OCI-LY3 (cell line): ENCODE measurements around the gene UBE2L3.
A peak's percentile ranks its signal among the peaks of the same experiment; 100 is the strongest.

Experiments used
- EZH2phosphoT487 ChIP-seq: fragments of 200-600 bp; shearing (Covaris generic); IDR thresholded peaks from 2 replicates; pipeline ENCODE4 v1.6.1; 2018; ENCODE audit warnings: antibody characterized with exemption, mixed run types, low read depth
- TF ChIP-seq, protein P1 (sequence below): fragments of 200-600, 300-600 bp; sonication (generic); IDR thresholded peaks from 2 replicates; pipeline ENCODE4 v1.5.1; 2014; ENCODE audit warnings: antibody characterized with exemption, low read length, low read depth

DNA sequence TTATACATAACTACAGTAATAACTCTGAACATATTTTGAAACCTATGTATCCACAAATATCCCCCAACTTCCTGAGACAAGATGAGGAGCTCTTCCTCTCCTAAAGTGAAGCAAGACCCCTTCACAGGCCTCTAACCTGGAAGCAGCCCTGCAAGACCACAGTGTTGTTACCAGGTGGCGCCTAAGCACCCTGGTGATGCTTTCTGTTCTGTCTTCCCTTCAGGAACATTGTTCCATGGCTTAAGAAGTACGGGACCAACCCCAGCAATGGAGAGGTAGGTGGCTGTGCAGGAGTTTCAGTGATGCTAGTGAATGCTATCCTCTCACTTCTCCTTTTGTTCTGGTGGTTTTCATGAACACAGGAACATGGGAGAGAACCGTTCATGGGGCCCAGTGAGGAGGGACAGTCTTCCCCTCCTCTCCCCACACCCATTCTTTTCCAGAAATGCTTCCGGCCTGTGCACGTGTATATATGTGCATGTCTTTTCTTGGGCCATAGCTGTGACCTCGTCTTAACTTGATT, 104.7 kb downstream of the UBE2L3 start:
- TF ChIP-seq, protein P1, sequence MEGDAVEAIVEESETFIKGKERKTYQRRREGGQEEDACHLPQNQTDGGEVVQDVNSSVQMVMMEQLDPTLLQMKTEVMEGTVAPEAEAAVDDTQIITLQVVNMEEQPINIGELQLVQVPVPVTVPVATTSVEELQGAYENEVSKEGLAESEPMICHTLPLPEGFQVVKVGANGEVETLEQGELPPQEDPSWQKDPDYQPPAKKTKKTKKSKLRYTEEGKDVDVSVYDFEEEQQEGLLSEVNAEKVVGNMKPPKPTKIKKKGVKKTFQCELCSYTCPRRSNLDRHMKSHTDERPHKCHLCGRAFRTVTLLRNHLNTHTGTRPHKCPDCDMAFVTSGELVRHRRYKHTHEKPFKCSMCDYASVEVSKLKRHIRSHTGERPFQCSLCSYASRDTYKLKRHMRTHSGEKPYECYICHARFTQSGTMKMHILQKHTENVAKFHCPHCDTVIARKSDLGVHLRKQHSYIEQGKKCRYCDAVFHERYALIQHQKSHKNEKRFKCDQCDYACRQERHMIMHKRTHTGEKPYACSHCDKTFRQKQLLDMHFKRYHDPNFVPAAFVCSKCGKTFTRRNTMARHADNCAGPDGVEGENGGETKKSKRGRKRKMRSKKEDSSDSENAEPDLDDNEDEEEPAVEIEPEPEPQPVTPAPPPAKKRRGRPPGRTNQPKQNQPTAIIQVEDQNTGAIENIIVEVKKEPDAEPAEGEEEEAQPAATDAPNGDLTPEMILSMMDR: peak; percentile 23; the same call in 1 of the 2 replicates
- TF ChIP-seq EZH2phosphoT487: no peak
